Ascending aorta (tissue), 2 donors: Measurements from ENCODE around the gene HDAC11. TPM values are rescaled to one million over a fixed set of nuclear protein-coding genes. Genes with fewer than 3 reads are reported as not detected.

Experiments used
- DNase-seq, 2 donors: peaks; one replicate each; pipeline ENCODE4 v3.0.0-alpha.2; 2019; ENCODE audit warnings: low spot score in 2 of 2
- H3K27ac ChIP-seq, 2 donors: fragments of 200-600 bp; sonication (generic); one replicate each; pipeline ENCODE4 v1.5.1; 2016 to 2017; ENCODE audit warnings: mild to moderate bottlenecking in 1 of 2
- H3K27me3 ChIP-seq: fragments of 200-600 bp; sonication (generic); one replicate; pipeline ENCODE4 v1.5.1; 2017
- H3K36me3 ChIP-seq, 2 donors: fragments of 200-600 bp; sonication (generic); one replicate each; pipeline ENCODE4 v1.5.1; 2016
- H3K4me1 ChIP-seq, 2 donors: fragments of 200-600 bp; sonication (generic); one replicate each; pipeline ENCODE4 v1.5.1; 2016 to 2017; ENCODE audit warnings: mild to moderate bottlenecking in 1 of 2
- H3K4me3 ChIP-seq, 2 donors: fragments of 200-600 bp; sonication (generic); one replicate each; pipeline ENCODE4 v1.5.1; 2016 to 2017; ENCODE audit warnings: mild to moderate bottlenecking in 1 of 2
- H3K9me3 ChIP-seq, 2 donors: fragments of 200-600 bp; sonication (generic); one replicate each; pipeline ENCODE4 v1.5.1; 2016
- intact Hi-C: fragments of 100-400 bp; cut with DNase I; formaldehyde crosslinking; loops from one replicate; pipeline ENCODE4 v1.15.1; 2023
- total RNA-seq: library from RNA; depleted of rRNA; stranded (reverse); fragments of >200 nt; gene quantifications from one replicate; pipeline ENCODE4 v1.1.0, GENCODE V29; 2016
- TF ChIP-seq, protein P1 (sequence below), 3 experiments: fragments of 200-600 bp in 2 of 3; fragments of 450-650 bp in 1 of 3; sonication (generic) in 2 of 3; IDR thresholded peaks; one replicate each; pipeline ENCODE4 v1.5.1; 2016 to 2019; ENCODE audit warnings: antibody characterized with exemption in 3 of 3, mild to moderate bottlenecking in 1 of 3, moderate library complexity in 1 of 3

The HDAC11 gene
- total RNA-seq, 1 donor from 2014 or later = 15.8 TPM

DNA sequence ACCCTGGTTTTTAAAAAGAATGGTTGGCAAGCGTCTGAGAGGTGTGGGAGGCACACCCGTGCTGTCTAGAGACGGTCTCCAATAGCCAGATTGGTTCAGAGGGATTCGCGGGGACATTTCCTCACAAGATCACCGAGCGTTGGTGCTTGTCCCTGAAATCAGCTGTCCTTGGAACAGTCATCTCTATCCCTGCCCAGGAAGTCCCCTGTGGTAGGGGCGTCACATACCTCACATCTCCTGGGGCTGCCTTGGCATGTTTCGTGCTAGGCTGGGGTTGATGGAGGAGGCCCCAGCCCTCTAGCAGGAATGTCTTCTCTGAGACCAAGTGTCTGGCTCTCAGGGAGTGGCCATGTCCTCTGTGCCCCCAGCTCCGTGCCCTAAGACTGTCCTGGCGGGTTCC lies 75.6 kb downstream of the HDAC11 start:
- no peaks in the 10 kb centered on the region for H3K9me3 ChIP-seq
- H3K36me3 ChIP-seq = no peaks in the 10 kb centered on the region
- H3K27me3 ChIP-seq = no peaks in the 10 kb centered on the region
- intact Hi-C loops = loop anchor here (5.0 kb wide), 1 partner anchor 38 kb away; no protein-coding TSS in a partner anchor
- H3K27ac ChIP-seq = peak overlapping the region in 1 of 2 donors; percentile 16
- peaks cover 0 to 4% of the 10 kb centered on the region in 2 donors for H3K4me1 ChIP-seq
- H3K4me3 ChIP-seq = no peak overlapping the region
- DNase-seq = no peak
- TF ChIP-seq, protein P1, sequence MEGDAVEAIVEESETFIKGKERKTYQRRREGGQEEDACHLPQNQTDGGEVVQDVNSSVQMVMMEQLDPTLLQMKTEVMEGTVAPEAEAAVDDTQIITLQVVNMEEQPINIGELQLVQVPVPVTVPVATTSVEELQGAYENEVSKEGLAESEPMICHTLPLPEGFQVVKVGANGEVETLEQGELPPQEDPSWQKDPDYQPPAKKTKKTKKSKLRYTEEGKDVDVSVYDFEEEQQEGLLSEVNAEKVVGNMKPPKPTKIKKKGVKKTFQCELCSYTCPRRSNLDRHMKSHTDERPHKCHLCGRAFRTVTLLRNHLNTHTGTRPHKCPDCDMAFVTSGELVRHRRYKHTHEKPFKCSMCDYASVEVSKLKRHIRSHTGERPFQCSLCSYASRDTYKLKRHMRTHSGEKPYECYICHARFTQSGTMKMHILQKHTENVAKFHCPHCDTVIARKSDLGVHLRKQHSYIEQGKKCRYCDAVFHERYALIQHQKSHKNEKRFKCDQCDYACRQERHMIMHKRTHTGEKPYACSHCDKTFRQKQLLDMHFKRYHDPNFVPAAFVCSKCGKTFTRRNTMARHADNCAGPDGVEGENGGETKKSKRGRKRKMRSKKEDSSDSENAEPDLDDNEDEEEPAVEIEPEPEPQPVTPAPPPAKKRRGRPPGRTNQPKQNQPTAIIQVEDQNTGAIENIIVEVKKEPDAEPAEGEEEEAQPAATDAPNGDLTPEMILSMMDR (IDR thresholded peaks at IDR 0.05) = no peak

Other genes starting within 250 kb of the HDAC11 start
- 11.0 TPM for gene NUP210, start 60.0 kb upstream of the HDAC11 start, total RNA-seq
- gene FBLN2, start 68.8 kb downstream of the HDAC11 start, total RNA-seq = 323 TPM